ENCODE measurements around the gene TEX264.
A peak's percentile ranks its signal among the peaks of the same experiment; 100 is the strongest.

TEX264 gene

GRCh38 chr3:51673802-51674654 is 3.0 kb downstream of the TEX264 start:
- no peak for DNase-seq (ENCODE audit: low read depth)

- DNase-seq (ENCODE audit: low read depth) = peak; percentile 79
These were observed 4.2 kb downstream of the TEX264 start for GRCh38 chr3:51675201-51675611.

GRCh38 chr3:51676102-51676640 is 5.1 kb downstream of the TEX264 start:
- DNase-seq (ENCODE audit: low read depth) = no peak

GRCh38 chr3:51677358-51677757 is 6.3 kb downstream of the TEX264 start:
- no peak for DNase-seq (ENCODE audit: low read depth)

- DNase-seq (ENCODE audit: low read depth) = no peak
These were observed 7.1 kb downstream of the TEX264 start for GRCh38 chr3:51678186-51678585.

GRCh38 chr3:51678641-51679040 is 7.6 kb downstream of the TEX264 start:
- no peak for DNase-seq (ENCODE audit: low read depth)

- DNase-seq (ENCODE audit: low read depth) = no peak
These were observed 8.3 kb downstream of the TEX264 start for GRCh38 chr3:51679318-51679717.

- DNase-seq (ENCODE audit: low read depth) = no peak
These were observed 8.7 kb downstream of the TEX264 start for GRCh38 chr3:51679777-51680176.

GRCh38 chr3:51680196-51680595 is 9.1 kb downstream of the TEX264 start:
- DNase-seq (ENCODE audit: low read depth) = no peak

- no peak for DNase-seq (ENCODE audit: low read depth)
These were observed 9.7 kb downstream of the TEX264 start for GRCh38 chr3:51680663-51681230.

GRCh38 chr3:51681453-51681852 is 10.4 kb downstream of the TEX264 start:
- DNase-seq (ENCODE audit: low read depth) = peak; percentile 42

GRCh38 chr3:51682079-51682478 is 11.0 kb downstream of the TEX264 start:
- DNase-seq (ENCODE audit: low read depth) = peak; percentile 80

- DNase-seq (ENCODE audit: low read depth) = no peak
These were observed 11.5 kb downstream of the TEX264 start for GRCh38 chr3:51682526-51682925.

- DNase-seq (ENCODE audit: low read depth) = no peak
These were observed 12.5 kb downstream of the TEX264 start for GRCh38 chr3:51683566-51683965.

GRCh38 chr3:51684971-51685751 is 14.1 kb downstream of the TEX264 start:
- DNase-seq (ENCODE audit: low read depth) = no peak

- no peak for DNase-seq (ENCODE audit: low read depth)
These were observed 15.0 kb downstream of the TEX264 start for GRCh38 chr3:51686056-51686455.

- no peak for DNase-seq (ENCODE audit: low read depth)
These were observed 15.6 kb downstream of the TEX264 start for GRCh38 chr3:51686512-51687215.

- peak; percentile 36 for DNase-seq (ENCODE audit: low read depth)
These were observed 16.6 kb downstream of the TEX264 start for GRCh38 chr3:51687431-51688205.

GRCh38 chr3:51688206-51688600 is 17.2 kb downstream of the TEX264 start:
- no peak for DNase-seq (ENCODE audit: low read depth)

GRCh38 chr3:51691021-51691420 is 20.0 kb downstream of the TEX264 start:
- no peak for DNase-seq (ENCODE audit: low read depth)

- DNase-seq (ENCODE audit: low read depth) = no peak
These were observed 20.9 kb downstream of the TEX264 start for GRCh38 chr3:51691949-51692348.

All from fibroblast of gingiva (primary cell).